Measurements from ENCODE around the gene IL31.

Gene IL31

GRCh38 chr12:122185494-122186082 lies 11.6 kb upstream of the IL31 start:
- ATAC-seq (ENCODE audit: insufficient read depth, low read depth) (no peak; the same call in 2 of the 3 replicates), DNase-seq (no peak)
- H4K20me1 ChIP-seq (ENCODE audit: insufficient read depth, low read length) = no peaks in the 10 kb centered on the region
- H2AFZ ChIP-seq (ENCODE audit: low read depth, low read length) = no peak overlapping the region
- H3K4me3 ChIP-seq (ENCODE audit: low read depth in 1 of 2, low read length in 2 of 2) = no peak overlapping the region
- no peak overlapping the region for H3K27ac ChIP-seq (ENCODE audit: low read length)
- TF ChIP-seq EZH2 (IDR thresholded peaks at IDR 0.05; ENCODE audit: borderline replicate concordance, low read depth, low read length, severe bottlenecking) = no peak
- no peak for TF ChIP-seq CTCF (IDR thresholded peaks at IDR 0.05; ENCODE audit: borderline replicate concordance, extremely low read depth, low read length, poor library complexity, severe bottlenecking)
- H3K9ac ChIP-seq (ENCODE audit: low read depth, low read length) = no peak overlapping the region
- H3K4me1 ChIP-seq (ENCODE audit: insufficient read depth, low read length) = no peaks in the 10 kb centered on the region
- H3K36me3 ChIP-seq (ENCODE audit: insufficient read depth, low read length) = no peaks in the 10 kb centered on the region
- H3K79me2 ChIP-seq (ENCODE audit: insufficient read depth, low read length) = no peaks in the 10 kb centered on the region
- H3K27me3 ChIP-seq (ENCODE audit: insufficient read depth, low read length, poor library complexity) = peaks cover 3% of the 10 kb centered on the region
- H3K4me2 ChIP-seq (ENCODE audit: insufficient read depth, low read length) = no peak overlapping the region
- H3K9me3 ChIP-seq (ENCODE audit: insufficient read depth, low read length, severe bottlenecking) = no peaks in the 10 kb centered on the region

GRCh38 chr12:122185079-122185478 lies 11.1 kb upstream of the IL31 start:
- Histone ChIP-seq H3K9ac (ENCODE audit: low read depth, low read length) (no peak overlapping the region), H3K4me1 (ENCODE audit: insufficient read depth, low read length) (no peaks in the 10 kb centered on the region), H3K27me3 (ENCODE audit: insufficient read depth, low read length, poor library complexity) (peaks cover 3% of the 10 kb centered on the region), H3K9me3 (ENCODE audit: insufficient read depth, low read length, severe bottlenecking) (no peaks in the 10 kb centered on the region), H3K4me2 (ENCODE audit: insufficient read depth, low read length) (no peak overlapping the region), H3K79me2 (ENCODE audit: insufficient read depth, low read length) (no peaks in the 10 kb centered on the region), H3K36me3 (ENCODE audit: insufficient read depth, low read length) (no peaks in the 10 kb centered on the region), H4K20me1 (ENCODE audit: insufficient read depth, low read length) (no peaks in the 10 kb centered on the region), H2AFZ (ENCODE audit: low read depth, low read length) (no peak overlapping the region), H3K4me3 (ENCODE audit: low read depth in 1 of 2, low read length in 2 of 2) (no peak overlapping the region), H3K27ac (ENCODE audit: low read length) (no peak overlapping the region)
- no peak for DNase-seq
- no peak; the same call in 2 of the 3 replicates for ATAC-seq (ENCODE audit: insufficient read depth, low read depth)
- TF ChIP-seq CTCF (IDR thresholded peaks at IDR 0.05; ENCODE audit: borderline replicate concordance, extremely low read depth, low read length, poor library complexity, severe bottlenecking) (no peak), EZH2 (IDR thresholded peaks at IDR 0.05; ENCODE audit: borderline replicate concordance, low read depth, low read length, severe bottlenecking) (no peak)

- no peak for ATAC-seq (ENCODE audit: insufficient read depth, low read depth)
- Histone ChIP-seq H3K4me1 (ENCODE audit: insufficient read depth, low read length) (no peaks in the 10 kb centered on the region), H2AFZ (ENCODE audit: low read depth, low read length) (no peak overlapping the region; the same call in 1 of the 2 replicates), H3K36me3 (ENCODE audit: insufficient read depth, low read length) (no peaks in the 10 kb centered on the region), H3K4me3 (ENCODE audit: low read depth in 1 of 2, low read length in 2 of 2) (no peak overlapping the region), H3K27me3 (ENCODE audit: insufficient read depth, low read length, poor library complexity) (peaks cover 3% of the 10 kb centered on the region), H3K9me3 (ENCODE audit: insufficient read depth, low read length, severe bottlenecking) (no peaks in the 10 kb centered on the region), H3K9ac (ENCODE audit: low read depth, low read length) (no peak overlapping the region), H4K20me1 (ENCODE audit: insufficient read depth, low read length) (no peaks in the 10 kb centered on the region), H3K4me2 (ENCODE audit: insufficient read depth, low read length) (no peak overlapping the region), H3K79me2 (ENCODE audit: insufficient read depth, low read length) (no peaks in the 10 kb centered on the region), H3K27ac (ENCODE audit: low read length) (no peak overlapping the region)
- DNase-seq = no peak
- TF ChIP-seq CTCF (IDR thresholded peaks at IDR 0.05; ENCODE audit: borderline replicate concordance, extremely low read depth, low read length, poor library complexity, severe bottlenecking) (no peak), EZH2 (IDR thresholded peaks at IDR 0.05; ENCODE audit: borderline replicate concordance, low read depth, low read length, severe bottlenecking) (no peak)
Measured at GRCh38 chr12:122184517-122184916, 10.5 kb upstream of the IL31 start.
